GM19328 (cell line): Measurements from ENCODE around the gene RPS23.

Experiments
- ATAC-seq: cut with Tn5 transposase; IDR thresholded peaks from one replicate; pipeline ENCODE4 v1.9.1; 2021; ENCODE audit warnings: mild to moderate bottlenecking, moderate library complexity; ENCODE audit not compliant: unreplicated experiment

The RPS23 gene

DNA sequence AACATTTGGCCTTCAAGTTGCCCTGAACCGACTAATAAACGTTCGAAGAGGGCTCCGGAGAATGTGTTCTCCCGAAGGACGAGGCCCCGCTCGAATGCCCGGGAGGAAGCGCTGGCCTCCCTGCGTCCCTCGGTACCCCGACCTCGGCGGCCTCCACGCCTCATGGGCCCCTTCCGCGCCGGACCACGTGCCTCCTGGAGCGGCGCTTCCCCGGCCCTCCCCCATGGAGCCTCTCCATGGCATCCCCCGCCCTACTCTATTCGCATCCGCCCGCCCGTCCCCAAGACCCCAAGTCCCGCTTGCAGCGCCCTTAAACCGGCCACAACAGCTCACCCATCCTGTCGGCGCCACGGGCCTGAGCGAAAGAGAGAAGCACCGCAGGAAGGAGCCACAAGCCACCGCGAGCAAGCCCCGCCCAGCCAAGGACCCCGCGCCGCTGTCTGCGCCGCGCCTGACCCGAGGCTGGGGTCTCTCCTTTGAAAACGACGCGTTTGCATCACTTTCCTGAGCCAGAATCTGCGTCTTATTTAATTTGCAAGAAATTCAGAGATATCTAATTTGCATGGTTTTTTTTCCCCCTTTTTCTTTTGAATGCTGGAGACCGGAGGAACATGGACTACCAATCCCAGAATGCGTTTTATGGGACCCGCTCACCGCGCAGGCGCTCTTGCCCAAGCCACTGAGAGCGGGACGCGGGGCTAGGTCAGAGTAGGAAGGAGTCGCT is at the start of gene RPS23:
RPS23 (minus strand) TSS at position 368 of the 724 bp plus-strand sequence; CDS start at position 337, 31 bp downstream.
- ATAC-seq, result peak; percentile 92

DNA sequence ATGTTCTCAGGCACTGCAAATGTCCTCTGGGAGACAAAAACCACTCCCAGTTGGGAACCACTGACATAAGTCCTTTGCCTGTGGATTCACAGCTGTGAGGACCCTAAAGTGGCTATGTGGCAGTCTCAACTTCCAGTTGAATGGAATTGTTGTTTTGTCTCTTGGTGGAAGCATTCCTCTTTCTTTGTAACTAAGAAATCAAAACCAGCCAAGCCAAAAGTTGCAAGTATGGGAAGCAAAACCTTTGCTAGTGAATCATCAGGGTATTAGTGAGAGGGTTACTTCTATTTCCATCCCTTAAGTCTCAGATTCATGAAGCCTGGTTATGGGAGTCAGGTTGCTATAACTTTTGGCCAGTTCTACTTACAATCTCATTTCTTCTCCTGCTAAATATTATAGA is 49.8 kb upstream of the RPS23 start:
- no peak for ATAC-seq

DNA sequence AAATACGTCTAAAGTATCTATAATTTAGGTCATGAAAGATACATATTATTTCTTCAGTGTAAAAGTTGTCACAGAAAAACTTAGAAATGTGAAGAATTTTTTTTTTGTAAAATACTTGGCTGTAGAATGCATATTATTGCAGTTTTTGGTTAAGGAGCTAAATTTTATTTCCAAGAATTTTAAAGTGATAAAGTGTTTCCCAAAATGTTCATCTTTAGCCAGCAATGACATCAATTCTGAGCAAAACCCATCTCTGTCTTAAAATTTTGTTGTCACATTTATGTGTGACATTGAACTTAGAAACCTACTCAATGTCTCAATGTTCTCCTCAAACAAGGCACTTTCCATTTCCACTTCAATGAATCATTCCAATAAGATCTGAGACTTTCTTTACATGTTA is 47.8 kb upstream of the RPS23 start:
- no peak for ATAC-seq

DNA sequence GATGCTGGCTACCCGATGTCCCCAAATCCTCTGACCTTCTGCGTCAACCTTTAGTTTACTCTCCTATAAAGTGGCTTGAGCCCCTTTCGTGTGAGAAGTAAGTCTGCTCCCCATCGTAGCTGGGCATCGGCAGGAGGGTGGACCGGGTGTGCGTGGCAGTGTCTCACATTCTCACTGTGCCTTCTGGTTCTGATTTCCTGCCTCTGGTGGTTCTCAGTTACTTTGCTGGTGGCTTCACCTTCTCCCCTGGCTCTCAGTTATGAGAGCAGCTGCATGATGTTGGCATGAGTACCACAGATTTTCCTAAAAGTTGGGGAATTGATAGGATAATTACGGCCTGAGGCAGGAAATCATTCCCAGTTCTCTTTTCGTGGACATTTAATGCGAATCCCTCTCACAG is 47.0 kb upstream of the RPS23 start:
- no peak for ATAC-seq

DNA sequence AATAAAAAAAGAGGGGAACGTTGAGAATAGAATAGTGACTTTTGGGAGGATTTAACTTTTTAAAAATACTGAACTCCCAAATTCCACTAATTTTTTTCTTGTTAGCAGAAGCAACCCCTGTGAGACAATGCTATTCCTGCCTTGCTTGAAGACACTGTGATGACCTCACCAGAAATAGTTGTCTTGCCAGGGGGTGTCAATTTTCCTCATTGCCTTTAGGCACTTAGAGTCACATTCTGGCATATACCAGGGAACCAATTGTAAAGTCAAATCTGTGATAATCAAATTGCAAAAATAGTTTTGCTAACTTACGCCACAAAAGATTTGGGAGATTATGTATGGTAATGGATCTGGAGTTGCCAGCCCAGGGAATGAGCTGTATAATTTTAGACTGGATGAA is 42.8 kb upstream of the RPS23 start:
- ATAC-seq, result no peak

DNA sequence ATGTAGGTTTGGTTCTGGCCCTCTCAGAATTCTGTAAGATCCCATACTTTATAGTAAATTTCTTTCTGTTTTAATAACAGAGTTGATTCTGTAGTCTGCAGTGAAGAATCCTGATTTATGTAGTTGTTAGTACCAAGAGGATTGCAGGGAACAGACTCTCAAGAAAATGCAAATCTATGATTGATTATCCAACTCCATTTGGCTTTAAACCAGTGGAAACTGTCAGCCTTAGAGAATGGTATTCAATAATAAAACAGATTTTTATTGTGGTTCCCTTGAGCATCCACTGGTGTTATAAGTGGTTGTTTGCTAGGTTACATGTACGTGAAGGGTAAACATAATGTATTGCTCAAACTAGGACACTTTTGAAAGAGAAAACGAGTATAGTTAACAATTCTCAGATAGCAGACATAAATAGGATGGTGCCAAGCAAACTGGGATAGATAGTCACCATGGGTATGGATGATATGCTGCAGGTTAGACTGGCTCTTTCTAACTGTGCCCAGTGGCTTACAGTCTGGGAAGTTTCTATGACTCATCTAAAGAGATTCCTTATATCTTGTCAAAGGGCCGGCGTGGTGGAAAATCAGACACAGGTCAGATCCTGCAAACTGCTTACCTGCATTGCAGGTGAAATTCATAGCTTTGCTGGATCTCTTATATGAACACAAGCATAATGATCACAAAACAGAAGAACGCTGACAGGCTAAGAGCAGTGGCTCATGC is 41.7 kb upstream of the RPS23 start:
- no peak for ATAC-seq

DNA sequence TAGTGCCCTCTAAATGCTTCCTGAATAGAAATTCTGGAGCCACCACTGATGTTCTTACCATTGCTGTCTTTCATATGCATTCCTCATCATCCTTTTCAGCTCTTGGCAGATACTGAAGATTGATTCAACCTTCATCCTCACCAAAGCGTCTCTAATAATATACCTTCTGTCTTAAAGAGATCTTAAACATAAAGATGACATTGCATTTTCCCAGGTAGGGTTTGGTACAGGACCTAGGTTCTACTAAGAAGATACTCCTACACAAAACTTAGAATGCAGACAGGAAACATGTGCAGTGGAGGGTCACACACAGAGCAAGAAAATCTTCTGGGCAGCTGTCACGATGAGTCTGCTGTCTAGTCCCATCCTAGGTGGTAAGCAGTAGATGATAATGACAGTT is 41.0 kb upstream of the RPS23 start:
- no peak for ATAC-seq

DNA sequence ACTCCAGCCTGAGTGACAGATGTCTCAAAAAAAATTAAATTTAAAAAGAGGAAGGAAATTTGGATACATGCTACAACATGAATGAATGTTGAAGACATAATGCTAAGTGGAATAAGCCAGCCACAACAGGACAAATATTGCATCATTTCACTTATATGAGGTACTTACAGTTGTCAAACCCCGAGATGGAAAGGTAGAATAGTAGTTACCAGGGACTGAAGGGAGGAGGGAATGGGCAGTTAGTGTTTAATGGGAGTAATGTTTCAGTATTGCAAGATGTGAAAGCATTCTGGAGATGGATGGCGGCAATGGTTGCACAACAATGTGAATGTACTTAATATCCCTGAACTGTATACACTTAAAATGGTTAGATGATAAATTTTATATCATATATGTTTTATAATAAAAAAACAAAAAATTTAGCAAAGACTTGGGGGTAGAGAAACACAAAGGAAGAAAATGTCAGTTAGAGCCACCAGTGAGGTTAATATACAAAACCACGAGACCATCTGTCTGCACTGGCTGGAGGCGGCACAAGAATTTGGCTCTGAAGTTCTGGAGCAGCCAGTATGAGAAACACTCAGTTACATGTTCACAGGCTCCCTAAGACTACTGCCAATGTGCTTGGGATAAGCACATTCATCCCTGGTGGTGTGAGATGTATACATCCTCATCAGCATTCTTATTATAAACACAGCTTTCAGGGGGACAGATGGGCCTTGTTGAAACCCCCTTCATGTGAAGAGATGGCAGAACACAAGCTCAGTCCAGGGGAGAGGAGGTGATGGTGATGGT is 37.0 kb upstream of the RPS23 start:
- ATAC-seq, result no peak

DNA sequence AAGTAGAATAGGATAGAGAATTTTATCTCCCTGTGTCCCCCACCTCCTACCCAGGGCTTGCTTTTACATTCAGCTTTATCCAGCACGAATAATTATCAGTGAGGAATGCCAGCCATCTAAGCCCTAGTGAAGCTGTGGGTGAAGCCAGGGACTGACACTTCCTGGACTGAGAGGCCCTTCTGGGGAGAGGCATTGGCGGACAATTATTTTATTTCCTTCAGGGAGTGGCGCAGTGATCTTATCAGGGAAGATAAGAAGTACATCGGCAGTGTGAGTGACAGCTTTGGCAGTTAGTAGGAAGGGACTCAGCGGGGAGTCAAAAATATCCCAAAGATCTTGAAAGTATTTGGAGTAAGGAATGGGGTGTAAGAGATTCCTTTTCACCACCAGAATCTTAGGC is 34.9 kb upstream of the RPS23 start:
- ATAC-seq, result no peak

DNA sequence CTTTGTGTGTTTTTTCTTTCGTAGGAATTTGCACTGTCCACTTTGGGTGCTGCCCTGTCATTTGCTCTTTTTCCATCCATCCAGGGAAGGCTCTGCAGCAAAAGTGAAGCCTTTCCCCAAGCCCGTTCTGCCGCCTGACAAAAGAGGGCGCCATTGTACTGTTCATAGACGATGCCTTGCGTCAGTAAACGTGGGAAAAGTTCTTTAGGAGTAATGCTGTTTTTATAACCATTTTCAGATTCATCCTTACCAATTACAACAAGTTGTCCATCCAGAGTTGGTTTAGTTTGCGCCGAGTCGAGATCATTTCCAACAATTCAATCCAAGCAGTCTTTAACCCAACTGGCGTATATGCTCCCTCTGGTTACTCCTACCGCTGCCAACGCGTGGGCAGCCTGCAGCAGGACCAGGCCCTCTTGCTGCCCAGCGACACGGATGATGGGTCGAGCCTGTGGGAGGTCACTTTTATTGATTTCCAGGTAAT is 34.3 kb upstream of the RPS23 start:
- no peak for ATAC-seq

DNA sequence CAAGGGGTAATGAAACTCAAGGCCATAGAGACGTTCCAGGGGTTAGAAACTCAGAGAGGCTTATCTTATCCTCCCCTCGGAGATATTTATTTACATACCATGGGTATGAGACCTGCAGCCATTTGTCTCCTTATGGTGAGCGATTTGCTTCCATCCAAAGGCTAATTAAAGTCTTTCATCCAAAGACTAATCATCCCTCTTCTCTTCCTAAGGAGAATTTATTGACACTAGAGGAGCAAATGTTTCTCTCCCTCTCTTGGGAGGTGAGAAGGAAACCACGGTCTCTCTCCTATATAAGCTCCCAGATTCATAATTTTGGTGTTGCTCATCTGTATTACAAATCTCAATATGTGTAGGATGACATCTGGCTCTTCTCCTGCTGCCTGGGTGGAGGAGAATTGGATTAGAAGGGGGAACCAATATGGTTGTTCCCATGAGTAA is 31.0 kb upstream of the RPS23 start:
- ATAC-seq, result no peak

DNA sequence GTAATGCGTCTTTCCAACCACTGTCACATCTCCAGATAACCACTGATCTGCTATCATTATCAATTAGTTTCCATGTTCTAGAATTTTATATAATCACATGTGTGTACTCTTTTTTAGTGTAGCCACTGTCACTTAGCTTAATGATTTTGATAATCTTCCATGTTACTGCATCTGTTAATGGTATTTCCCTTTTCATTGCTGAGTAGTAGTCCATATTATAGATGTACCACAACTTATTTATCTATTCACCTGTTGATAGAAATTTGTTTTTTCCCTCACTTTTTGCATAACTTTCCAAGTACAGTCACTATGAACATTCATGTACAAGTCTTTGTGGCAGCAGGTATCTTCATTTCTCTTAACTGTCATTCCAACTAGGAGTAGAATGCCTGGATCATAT is 30.3 kb upstream of the RPS23 start:
- ATAC-seq, result no peak

DNA sequence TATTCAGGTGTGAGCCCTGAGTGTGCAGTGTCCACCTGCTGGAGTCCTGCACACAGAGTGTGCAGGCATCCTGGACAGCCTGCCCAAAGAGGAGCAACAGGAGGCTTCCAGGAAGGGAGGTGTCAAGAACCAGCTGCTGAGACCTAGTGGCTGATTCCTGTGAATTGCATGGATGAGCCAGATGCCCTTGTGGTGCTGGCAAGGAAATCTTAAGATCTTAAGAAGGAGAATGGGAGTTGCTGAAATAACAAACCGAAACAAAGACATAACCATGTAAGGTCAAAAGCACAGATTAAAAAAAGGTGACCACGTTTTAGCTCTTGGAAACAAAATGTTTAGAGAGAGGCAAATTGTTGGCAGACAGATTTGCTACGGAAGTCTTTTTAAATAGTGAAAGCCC is 29.3 kb upstream of the RPS23 start:
- no peak for ATAC-seq

DNA sequence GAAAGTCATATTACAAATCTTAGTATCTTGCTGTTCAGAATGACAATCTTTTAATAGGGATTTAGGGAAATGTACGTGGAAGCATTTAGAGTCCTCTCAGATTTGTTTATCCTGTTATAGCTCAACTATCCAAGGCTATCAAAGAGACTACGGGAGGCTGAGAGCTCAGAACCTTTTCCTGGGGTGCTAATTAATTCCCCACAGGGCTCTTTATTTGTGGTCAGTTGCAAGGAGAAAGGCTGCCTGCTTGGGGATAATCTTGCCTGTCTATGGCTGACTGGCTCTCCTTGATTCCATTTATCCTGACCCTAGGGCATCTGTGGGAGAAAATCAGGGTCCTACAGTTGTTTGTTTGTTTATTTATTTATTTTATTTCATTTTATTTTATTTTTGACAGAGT is 28.0 kb upstream of the RPS23 start:
- no peak for ATAC-seq

DNA sequence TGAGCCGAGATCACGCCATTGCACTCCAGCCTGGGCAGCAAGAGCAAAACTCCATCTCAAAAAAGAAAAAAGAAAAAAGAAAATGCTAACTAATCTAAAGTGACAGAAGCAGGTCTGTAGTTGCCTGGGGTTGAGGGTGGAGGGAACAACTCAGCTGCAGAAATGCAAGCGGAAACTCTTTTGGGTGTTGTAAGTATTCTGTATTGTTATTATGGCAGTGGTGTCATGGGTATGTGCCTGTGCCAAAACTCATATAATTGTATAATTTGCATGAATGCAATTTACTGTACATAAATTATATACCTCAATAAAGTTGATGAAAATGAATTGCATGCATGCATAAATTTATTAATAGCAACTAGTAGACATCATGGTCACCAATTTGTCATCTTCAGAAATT is 23.0 kb upstream of the RPS23 start:
- ATAC-seq, result no peak

DNA sequence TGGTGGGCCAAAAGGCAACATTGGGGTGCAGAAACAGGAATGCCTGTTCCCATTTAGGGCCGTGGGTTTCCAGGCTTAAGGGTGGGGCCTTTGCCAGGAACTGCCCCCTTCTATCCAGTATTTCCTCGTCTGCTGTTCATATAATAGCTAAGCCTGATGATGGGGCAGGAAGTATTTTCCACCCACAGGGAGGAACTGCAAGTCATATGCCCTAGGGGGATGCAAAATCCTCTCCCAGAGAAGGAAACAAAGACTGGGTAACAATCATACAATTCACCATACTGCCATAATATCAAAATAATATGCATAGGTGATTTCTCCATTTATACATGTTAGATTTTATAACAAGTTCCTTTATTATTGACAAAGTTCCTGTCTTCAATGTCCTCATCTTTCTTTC is 20.5 kb upstream of the RPS23 start:
- no peak for ATAC-seq

DNA sequence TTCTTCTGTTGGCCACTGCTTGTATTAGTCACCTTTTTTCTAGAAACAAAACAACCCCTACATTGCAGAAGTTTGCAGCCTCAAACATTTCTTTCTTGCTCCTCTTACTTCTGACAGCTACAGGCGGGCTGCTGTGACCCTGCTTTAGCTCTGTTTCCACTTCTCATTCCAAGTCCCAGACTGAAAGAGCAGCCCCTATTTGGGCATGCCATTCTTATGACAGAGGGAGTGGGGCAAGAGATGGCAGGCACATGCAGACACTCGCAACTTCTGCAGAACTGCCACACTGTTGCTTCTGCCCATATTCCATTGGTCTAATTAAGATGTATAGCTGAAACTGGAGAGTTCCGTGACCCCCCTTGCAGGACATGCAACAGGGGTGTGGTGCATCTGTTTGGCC is 19.6 kb upstream of the RPS23 start:
- no peak for ATAC-seq

DNA sequence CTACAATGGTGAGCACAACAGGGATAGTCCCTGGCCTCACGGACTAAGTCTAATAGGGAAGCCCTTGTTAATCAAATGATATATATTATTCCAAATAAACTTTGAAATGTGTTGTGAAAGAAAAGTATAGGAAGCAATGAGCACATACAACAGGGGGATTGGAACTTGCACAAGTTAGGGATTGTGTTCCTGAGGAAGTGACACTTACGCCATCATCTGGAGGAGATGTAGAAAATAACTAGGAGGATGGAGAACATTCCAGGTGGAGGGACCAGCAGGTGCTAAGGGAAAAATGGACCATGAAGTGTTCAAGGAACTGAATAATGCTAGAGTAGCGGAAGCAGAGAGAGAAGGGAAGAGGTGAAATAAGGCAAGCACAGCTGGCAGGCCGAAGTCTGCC is 18.8 kb upstream of the RPS23 start:
- ATAC-seq, result no peak

DNA sequence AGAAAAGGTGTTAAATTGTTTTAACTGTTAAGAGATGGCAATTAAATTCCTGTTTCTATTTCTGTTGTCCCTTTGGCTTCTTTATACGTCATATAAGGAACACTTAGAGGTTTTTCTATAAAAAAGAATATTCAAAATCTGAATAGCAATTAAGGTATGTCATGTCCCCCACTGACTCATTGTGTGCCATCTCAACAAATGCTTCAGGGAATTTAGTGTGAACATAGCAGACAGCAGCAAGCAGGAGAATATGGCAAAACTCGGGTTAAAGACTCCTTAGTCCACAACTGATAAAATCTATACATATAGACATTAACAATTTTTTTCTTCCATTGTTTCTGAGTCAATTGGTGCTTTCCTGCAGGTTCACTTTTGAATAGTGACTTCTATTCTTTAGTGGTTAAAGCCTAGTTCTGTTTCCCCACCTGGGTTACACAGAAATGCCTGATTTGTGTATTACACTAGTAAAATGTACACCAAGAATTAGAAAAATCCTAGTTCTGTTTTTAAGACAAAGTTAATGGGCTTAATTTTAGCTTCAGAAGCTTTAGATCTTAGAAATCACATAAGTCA is 17.9 kb upstream of the RPS23 start:
- no peak for ATAC-seq

DNA sequence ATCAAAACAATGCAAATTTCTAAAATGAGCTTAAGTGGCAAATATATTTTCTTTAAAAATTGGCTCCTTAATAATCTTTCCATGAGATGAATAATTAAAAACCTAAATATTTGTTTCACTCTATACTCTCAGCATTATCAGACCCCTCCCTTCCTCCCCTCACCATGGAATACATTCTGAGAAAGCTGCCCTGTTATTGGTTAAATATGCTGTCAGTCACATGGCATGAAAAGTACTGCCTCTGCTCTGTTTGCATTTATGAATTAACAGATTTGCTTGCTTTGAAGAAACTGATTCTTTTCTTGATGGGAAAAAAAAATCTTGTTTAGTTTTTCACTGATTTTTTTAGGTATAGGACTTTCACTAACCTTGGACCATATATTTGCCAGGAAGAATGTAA is 17.0 kb upstream of the RPS23 start:
- no peak for ATAC-seq

DNA sequence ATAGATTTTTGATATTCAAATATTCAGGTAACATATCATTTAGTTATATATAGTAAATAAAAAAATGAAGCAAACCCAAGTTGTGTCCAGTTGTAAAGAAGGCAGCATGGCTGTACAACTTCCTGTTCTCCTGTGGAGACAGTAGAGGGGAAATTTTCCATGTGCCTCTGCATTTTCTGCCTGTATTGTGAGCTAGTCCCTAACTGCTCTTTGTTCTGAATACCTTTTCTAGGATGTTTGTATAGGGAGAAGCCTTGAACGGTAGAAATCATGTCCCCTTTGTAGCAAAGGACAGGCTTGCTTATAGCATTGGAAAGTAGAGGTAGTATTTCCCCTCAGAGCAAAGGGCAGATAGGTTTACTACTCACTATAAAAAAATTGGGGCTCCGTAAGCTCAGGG is 13.3 kb upstream of the RPS23 start:
- no peak for ATAC-seq
